DND-41 (cell line): Measurements from ENCODE around the gene MACROD1.

Source experiments
- ATAC-seq: fragments of 200-7000 bp; cut with Tn5 transposase; 3 replicates; pipeline ENCODE4 v1.9.1; 2021; ENCODE audit warnings: low read depth; ENCODE audit not compliant: insufficient read depth
- DNase-seq: peaks from one replicate; pipeline ENCODE4 v3.0.0-alpha.2; 2020
- H2AFZ ChIP-seq: 2 replicates; pipeline ENCODE4 v1.6.0; 2012; ENCODE audit warnings: low read depth, low read length
- H3K27ac ChIP-seq: 2 replicates; pipeline ENCODE4 v1.5.1; 2012; ENCODE audit warnings: low read length, inconsistent platforms
- H3K27me3 ChIP-seq: fragments of 200-600 bp; sonication (generic); 2 replicates; pipeline ENCODE4 v1.6.0; 2012; ENCODE audit warnings: low read length, mild to moderate bottlenecking, inconsistent platforms; ENCODE audit not compliant: insufficient read depth, poor library complexity
- H3K36me3 ChIP-seq: 2 replicates; pipeline ENCODE4 v1.5.1; 2012; ENCODE audit warnings: low read length, inconsistent platforms; ENCODE audit not compliant: insufficient read depth
- H3K4me1 ChIP-seq: 2 replicates; pipeline ENCODE4 v1.5.1; 2012; ENCODE audit warnings: mild to moderate bottlenecking, low read length; ENCODE audit not compliant: insufficient read depth
- H3K4me2 ChIP-seq: 2 replicates; pipeline ENCODE4 v1.6.0; 2012; ENCODE audit warnings: mild to moderate bottlenecking, moderate library complexity, low read length, inconsistent platforms; ENCODE audit not compliant: insufficient read depth
- H3K4me3 ChIP-seq, 2 experiments: fragments of 200-600 bp in 1 of 2; shearing (Covaris generic) in 1 of 2; 2 replicates each; pipeline ENCODE4 v1.5.1; 2012 to 2016; ENCODE audit warnings: inconsistent platforms in 2 of 2, low read length in 2 of 2, mild to moderate bottlenecking in 2 of 2, low read depth in 1 of 2, moderate library complexity in 1 of 2
- H3K79me2 ChIP-seq: 2 replicates; pipeline ENCODE4 v1.6.0; 2012; ENCODE audit warnings: low read length, inconsistent platforms; ENCODE audit not compliant: insufficient read depth
- H3K9ac ChIP-seq: 2 replicates; pipeline ENCODE4 v1.6.0; 2012; ENCODE audit warnings: low read depth, mild to moderate bottlenecking, inconsistent platforms, low read length, moderate library complexity
- H3K9me3 ChIP-seq: 2 replicates; pipeline ENCODE4 v1.5.1; 2012; ENCODE audit warnings: low read length, moderate library complexity, mild to moderate bottlenecking, inconsistent platforms; ENCODE audit not compliant: insufficient read depth, severe bottlenecking
- H4K20me1 ChIP-seq: 2 replicates; pipeline ENCODE4 v1.6.0; 2012; ENCODE audit warnings: low read length; ENCODE audit not compliant: insufficient read depth
- EZH2 ChIP-seq: IDR thresholded peaks from 3 replicates; pipeline ENCODE4 v1.6.1; 2012; ENCODE audit warnings: borderline replicate concordance, low read depth, mild to moderate bottlenecking, moderate library complexity, low read length, inconsistent platforms; ENCODE audit not compliant: severe bottlenecking
- TF ChIP-seq, protein P1 (sequence below): IDR thresholded peaks from 2 replicates; pipeline ENCODE4 v1.5.1; 2012; ENCODE audit warnings: borderline replicate concordance, low read length, moderate library complexity, mild to moderate bottlenecking; ENCODE audit not compliant: poor library complexity, severe bottlenecking; ENCODE audit errors: extremely low read depth

The MACROD1 gene

DNA sequence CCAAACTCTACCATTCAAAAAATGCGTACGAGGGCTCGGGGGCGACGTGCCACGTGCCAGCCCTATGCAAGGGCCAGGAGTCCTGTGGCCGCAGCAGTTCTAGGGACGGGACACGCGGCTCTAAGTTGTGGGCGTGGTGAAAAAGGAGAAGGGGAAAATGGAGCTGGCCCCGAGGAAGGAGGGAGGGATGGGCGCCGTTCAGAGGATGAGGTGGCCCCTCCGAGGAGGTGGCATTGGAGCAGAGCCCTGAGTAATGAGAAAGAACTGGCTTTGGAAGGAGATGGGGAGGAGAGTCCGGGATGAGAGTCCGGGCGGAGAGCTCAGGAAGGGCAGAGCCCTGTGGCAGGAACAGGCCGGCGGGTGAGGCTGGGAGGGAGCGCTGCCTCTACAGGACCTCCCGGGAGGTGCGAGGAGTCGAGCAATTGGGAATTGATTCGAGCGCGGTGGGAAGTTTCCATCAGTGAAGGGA is 158.7 kb downstream of the MACROD1 start:
- Histone ChIP-seq H3K27me3 (no peaks in the 10 kb centered on the region), H3K79me2 (no peaks in the 10 kb centered on the region), H3K27ac (no peak overlapping the region), H3K9ac (no peak overlapping the region), H3K36me3 (peaks cover 14% of the 10 kb centered on the region), H3K4me3 (no peak overlapping the region), H3K9me3 (peaks cover 3% of the 10 kb centered on the region), H2AFZ (no peak overlapping the region), H3K4me1 (no peaks in the 10 kb centered on the region), H3K4me2 (no peak overlapping the region), H4K20me1 (peaks cover 20% of the 10 kb centered on the region)
- no peak for TF ChIP-seq EZH2
- TF ChIP-seq, protein P1, sequence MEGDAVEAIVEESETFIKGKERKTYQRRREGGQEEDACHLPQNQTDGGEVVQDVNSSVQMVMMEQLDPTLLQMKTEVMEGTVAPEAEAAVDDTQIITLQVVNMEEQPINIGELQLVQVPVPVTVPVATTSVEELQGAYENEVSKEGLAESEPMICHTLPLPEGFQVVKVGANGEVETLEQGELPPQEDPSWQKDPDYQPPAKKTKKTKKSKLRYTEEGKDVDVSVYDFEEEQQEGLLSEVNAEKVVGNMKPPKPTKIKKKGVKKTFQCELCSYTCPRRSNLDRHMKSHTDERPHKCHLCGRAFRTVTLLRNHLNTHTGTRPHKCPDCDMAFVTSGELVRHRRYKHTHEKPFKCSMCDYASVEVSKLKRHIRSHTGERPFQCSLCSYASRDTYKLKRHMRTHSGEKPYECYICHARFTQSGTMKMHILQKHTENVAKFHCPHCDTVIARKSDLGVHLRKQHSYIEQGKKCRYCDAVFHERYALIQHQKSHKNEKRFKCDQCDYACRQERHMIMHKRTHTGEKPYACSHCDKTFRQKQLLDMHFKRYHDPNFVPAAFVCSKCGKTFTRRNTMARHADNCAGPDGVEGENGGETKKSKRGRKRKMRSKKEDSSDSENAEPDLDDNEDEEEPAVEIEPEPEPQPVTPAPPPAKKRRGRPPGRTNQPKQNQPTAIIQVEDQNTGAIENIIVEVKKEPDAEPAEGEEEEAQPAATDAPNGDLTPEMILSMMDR, result peak; percentile 32
- 0 out of 3 replicates have a peak, but pooled peaks have one; percentile 10 for ATAC-seq
- no peak for DNase-seq

DNA sequence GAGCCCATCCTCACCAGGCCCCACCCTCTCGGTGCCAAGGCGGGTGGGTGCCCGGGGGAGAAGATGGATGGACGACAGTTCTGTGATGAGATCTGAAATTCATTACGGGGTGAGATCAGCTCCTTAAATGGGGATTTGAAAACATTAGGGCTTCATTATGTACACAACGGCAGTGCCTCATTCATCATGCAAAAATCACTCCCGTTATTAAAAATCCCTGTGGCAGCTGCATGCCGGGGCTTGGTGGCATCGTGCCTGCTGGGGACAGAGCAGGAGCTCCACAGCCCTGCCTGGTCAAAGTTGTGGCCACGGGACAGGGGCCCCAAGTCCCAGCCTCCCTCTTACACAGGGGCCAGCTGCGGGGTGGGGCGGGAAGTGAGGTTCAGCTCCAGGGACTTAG is 159.5 kb downstream of the MACROD1 start:
- no peak for DNase-seq
- H3K27me3 ChIP-seq, result no peaks in the 10 kb centered on the region

DNA sequence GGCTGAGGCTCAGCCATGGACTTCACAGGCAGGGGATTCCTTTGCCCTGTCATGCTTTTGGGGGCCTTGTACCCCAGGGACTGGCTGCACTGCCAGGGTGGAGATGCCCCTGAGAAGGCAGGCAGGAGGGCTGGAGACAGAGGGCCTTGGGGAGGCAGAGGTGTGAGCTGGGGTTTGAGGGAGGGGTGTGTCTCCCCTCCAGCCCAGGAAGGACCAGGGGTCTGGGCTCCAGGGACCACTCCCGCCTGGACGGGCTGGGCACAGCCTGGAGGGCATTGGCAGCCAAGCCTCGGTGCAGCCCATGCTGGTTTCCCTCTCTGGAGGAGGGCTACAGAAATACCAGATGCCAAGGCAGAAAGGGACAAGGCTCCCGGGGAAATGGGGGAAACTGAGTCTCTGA is 160.2 kb downstream of the MACROD1 start:
- no peak for DNase-seq
- Histone ChIP-seq H3K9me3 (peaks cover 3% of the 10 kb centered on the region), H3K4me3 (no peak overlapping the region), H3K4me1 (no peaks in the 10 kb centered on the region), H3K36me3 (peaks cover 25% of the 10 kb centered on the region), H3K27ac (no peak overlapping the region), H3K79me2 (no peaks in the 10 kb centered on the region), H3K27me3 (no peaks in the 10 kb centered on the region), H3K4me2 (no peak overlapping the region), H3K9ac (no peak overlapping the region), H4K20me1 (peaks cover 29% of the 10 kb centered on the region), H2AFZ (no peak overlapping the region)
- TF ChIP-seq EZH2, result no peak
- TF ChIP-seq, protein P1, result no peak
- no peak for ATAC-seq

More for the DNA sequence above, 159.5 kb downstream of the MACROD1 start:
- peaks cover 28% of the 10 kb centered on the region for H4K20me1 ChIP-seq
- H3K27ac ChIP-seq, result no peak overlapping the region
- no peaks in the 10 kb centered on the region for H3K79me2 ChIP-seq
- no peaks in the 10 kb centered on the region for H3K4me1 ChIP-seq
- no peak overlapping the region for H3K4me2 ChIP-seq
- no peak overlapping the region for H3K4me3 ChIP-seq
- no peak for ATAC-seq
- H3K9ac ChIP-seq, result no peak overlapping the region
- TF ChIP-seq EZH2, result no peak
- TF ChIP-seq, protein P1, result no peak
- peaks cover 22% of the 10 kb centered on the region for H3K36me3 ChIP-seq
- H2AFZ ChIP-seq, result no peak overlapping the region
- peaks cover 3% of the 10 kb centered on the region for H3K9me3 ChIP-seq

DNA sequence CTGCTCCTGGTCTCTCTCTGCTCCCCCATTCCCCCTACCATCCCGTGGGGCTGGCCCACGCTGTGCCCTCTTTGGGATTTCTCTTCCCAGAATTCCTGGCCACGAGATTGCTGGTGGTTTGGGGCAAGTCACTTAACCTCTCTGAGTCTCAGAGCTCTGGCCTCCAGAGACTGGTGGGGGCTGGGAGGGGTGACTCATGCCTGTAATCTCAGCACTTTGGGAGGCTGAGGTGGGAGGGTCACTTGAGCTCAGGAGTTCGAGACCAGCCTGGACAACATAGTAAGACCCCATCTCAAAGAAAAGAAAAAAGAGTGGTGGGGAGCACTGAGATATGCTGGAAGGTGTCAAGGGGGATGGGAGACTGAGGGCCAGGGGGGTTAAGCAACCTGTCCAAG is 161.3 kb downstream of the MACROD1 start:
- Histone ChIP-seq H3K27ac (no peak overlapping the region), H3K79me2 (no peaks in the 10 kb centered on the region), H2AFZ (no peak overlapping the region), H4K20me1 (peaks cover 33% of the 10 kb centered on the region), H3K4me3 (no peak overlapping the region), H3K36me3 (peaks cover 28% of the 10 kb centered on the region), H3K9ac (no peak overlapping the region), H3K27me3 (no peaks in the 10 kb centered on the region), H3K4me1 (no peaks in the 10 kb centered on the region), H3K9me3 (no peaks in the 10 kb centered on the region), H3K4me2 (no peak overlapping the region)
- TF ChIP-seq, protein P1, result no peak
- no peak for TF ChIP-seq EZH2
- ATAC-seq, result no peak
- no peak for DNase-seq
